Thyroid gland (tissue), 4 donors: ENCODE measurements around the gene ARTN. TPM values are rescaled to one million over a fixed set of nuclear protein-coding genes. Genes with fewer than 3 reads are reported as not detected.

ENCODE experiments used
- DNase-seq, 2 donors: peaks; one replicate each; pipeline ENCODE4 v3.0.0-alpha.2; 2019
- H3K27ac ChIP-seq, 3 donors: fragments of 200-600 bp; sonication (generic); 1 replicate in 2 of 3; 2 replicates in 1 of 3; pipeline ENCODE4 v1.5.1; 2016 to 2019; ENCODE audit warnings: mild to moderate bottlenecking in 1 of 3, moderate library complexity in 1 of 3
- H3K27me3 ChIP-seq: fragments of 200-600 bp; sonication (generic); one replicate; pipeline ENCODE4 v1.5.1; 2019
- H3K36me3 ChIP-seq, 2 donors: fragments of 200-600 bp; sonication (generic); one replicate each; pipeline ENCODE4 v1.5.1; 2016 to 2019
- H3K4me1 ChIP-seq, 2 donors: fragments of 200-600 bp; sonication (generic); one replicate each; pipeline ENCODE4 v1.5.1; 2017 to 2019
- H3K4me3 ChIP-seq, 3 donors: fragments of 200-600 bp; sonication (generic); replicated peaks in 1 of 3; 1 replicate in 2 of 3; 2 replicates in 1 of 3; pipeline ENCODE4 v1.5.1; 2016; ENCODE audit warnings: mild to moderate bottlenecking in 1 of 3
- H3K9me3 ChIP-seq: fragments of 200-600 bp; sonication (generic); one replicate; pipeline ENCODE4 v1.5.1; 2017
- POLR2A ChIP-seq, 2 donors: fragments of 450-650 bp; IDR thresholded peaks; one replicate each; pipeline ENCODE4 v1.6.1; 2017; ENCODE audit warnings: antibody characterized with exemption in 2 of 2, mild to moderate bottlenecking in 2 of 2, moderate library complexity in 1 of 2
- WGBS, 2 donors: methylation state at CpG; one replicate each; pipeline ENCODE4 v1.1.5; 2017; 5-methylcytosine and 5-hydroxymethylcytosine counted together
- intact Hi-C: fragments of 100-400 bp; cut with DNase I; formaldehyde crosslinking; loops from one replicate; pipeline ENCODE4 v1.15.1; 2023
- total RNA-seq, 4 donors: library from RNA; depleted of rRNA; stranded (reverse); fragments of >200 nt; gene quantifications; one replicate each; pipeline ENCODE4 v1.2.3, GENCODE V29; 2016
- TF ChIP-seq, protein P1 (sequence below), 6 experiments: fragments of 200-600 bp in 3 of 6; fragments of 450-650 bp in 3 of 6; sonication (generic) in 3 of 6; IDR thresholded peaks; one replicate each; pipeline ENCODE4 v1.5.1; 2016 to 2019; ENCODE audit warnings: antibody characterized with exemption in 6 of 6, mild to moderate bottlenecking in 2 of 6, inconsistent platforms in 1 of 6, moderate library complexity in 1 of 6

ARTN gene
- total RNA-seq, 4 donors from 2014 or later: 0.40 to 2.0 (median 0.80) TPM

- no peak for TF ChIP-seq POLR2A (IDR thresholded peaks at IDR 0.05)
- TF ChIP-seq, protein P1, sequence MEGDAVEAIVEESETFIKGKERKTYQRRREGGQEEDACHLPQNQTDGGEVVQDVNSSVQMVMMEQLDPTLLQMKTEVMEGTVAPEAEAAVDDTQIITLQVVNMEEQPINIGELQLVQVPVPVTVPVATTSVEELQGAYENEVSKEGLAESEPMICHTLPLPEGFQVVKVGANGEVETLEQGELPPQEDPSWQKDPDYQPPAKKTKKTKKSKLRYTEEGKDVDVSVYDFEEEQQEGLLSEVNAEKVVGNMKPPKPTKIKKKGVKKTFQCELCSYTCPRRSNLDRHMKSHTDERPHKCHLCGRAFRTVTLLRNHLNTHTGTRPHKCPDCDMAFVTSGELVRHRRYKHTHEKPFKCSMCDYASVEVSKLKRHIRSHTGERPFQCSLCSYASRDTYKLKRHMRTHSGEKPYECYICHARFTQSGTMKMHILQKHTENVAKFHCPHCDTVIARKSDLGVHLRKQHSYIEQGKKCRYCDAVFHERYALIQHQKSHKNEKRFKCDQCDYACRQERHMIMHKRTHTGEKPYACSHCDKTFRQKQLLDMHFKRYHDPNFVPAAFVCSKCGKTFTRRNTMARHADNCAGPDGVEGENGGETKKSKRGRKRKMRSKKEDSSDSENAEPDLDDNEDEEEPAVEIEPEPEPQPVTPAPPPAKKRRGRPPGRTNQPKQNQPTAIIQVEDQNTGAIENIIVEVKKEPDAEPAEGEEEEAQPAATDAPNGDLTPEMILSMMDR (IDR thresholded peaks at IDR 0.05): no peak
- Histone ChIP-seq H3K4me3 (no peak overlapping the region), H3K27ac (peak overlapping the region in 2 of 3 donors; percentile 9 to 47), H3K4me1 (peaks cover 18 to 42% of the 10 kb centered on the region in 2 donors), H3K36me3 (peaks cover 0 to 2% of the 10 kb centered on the region in 2 donors), H3K9me3 (no peaks in the 10 kb centered on the region), H3K27me3 (no peaks in the 10 kb centered on the region)
- intact Hi-C loops: no loop called here
- WGBS, 2 donors: 60 to 70% methylated on average over 4 of the region's 4 CpGs
- DNase-seq: peak; percentile 51 to 58
Measured at GRCh38 chr1:43951021-43951985, 17.7 kb downstream of the ARTN start.

DNA sequence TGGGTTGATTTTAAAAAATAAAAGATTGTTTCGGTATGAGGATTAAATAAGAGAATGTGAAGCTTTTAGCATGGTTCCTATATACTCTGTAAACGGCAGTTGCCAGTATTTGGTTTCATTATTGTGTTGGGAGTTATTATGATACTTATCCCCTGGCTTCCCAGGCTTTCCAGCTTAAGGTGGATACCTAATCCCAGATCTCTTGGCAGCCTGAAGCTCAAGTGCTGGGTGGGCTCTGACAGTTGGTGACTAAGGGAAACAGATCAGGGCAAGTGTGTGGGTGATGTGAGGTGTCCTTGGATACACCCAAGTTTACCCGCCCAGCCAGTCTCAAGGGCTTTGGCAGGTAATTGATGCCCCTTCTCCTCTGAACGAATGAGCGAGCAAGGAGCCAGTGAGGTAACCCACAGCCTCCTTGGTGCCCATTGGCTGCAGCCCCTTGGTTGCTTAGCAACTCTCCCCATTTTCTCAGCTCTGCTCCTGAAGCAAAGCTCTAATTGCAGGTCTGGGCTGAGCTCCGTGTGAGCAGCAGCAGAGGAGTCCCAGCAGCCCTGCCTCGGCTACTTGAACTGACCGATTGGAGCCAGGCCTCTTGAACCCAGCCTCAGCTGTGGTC is 19.2 kb downstream of the ARTN start:
- Histone ChIP-seq H3K4me3 (no peak overlapping the region), H3K36me3 (peaks cover 13 to 17% of the 10 kb centered on the region in 2 donors), H3K27me3 (no peaks in the 10 kb centered on the region), H3K4me1 (peaks cover 11 to 36% of the 10 kb centered on the region in 2 donors), H3K27ac (peak overlapping the region in 1 of 3 donors; percentile 17), H3K9me3 (no peaks in the 10 kb centered on the region)
- 66 to 76% methylated on average over 6 to 8 of the region's 8 CpGs for WGBS, 2 donors
- intact Hi-C loops: no loop called here
- no peak for TF ChIP-seq POLR2A (IDR thresholded peaks at IDR 0.05)
- peak in 1 of 2 donors; percentile 15 for DNase-seq

DNA sequence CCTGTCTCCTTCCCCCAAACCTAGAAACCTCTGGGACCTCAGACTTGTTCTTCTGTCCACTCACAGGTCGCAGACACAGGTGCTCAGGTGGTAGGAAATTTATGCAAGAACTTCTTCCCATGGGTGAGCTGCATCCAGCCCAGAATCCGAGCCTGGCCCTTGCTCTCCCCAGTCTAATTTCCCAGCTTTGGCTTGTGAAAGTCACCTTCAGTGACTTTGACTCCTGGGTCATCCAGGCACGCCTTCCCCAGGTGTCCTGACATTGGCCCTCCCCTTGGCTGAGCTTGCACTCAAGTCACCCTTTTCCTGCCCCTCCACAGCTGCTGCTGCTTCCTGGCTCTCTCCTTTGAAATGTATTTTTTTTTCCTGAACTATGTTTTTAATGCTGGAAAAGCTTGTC is 19.8 kb downstream of the ARTN start:
- 83 to 93% methylated on average over 3 of the region's 3 CpGs for WGBS, 2 donors
- Histone ChIP-seq H3K4me1 (peaks cover 6 to 30% of the 10 kb centered on the region in 2 donors), H3K4me3 (no peak overlapping the region), H3K36me3 (peaks cover 18 to 22% of the 10 kb centered on the region in 2 donors), H3K9me3 (no peaks in the 10 kb centered on the region), H3K27me3 (no peaks in the 10 kb centered on the region), H3K27ac (peak overlapping the region in 1 of 3 donors; percentile 17)
- TF ChIP-seq POLR2A (IDR thresholded peaks at IDR 0.05): no peak
- TF ChIP-seq, protein P1 (IDR thresholded peaks at IDR 0.05): no peak
- intact Hi-C loops: no loop called here
- DNase-seq: no peak

- no peak for TF ChIP-seq POLR2A (IDR thresholded peaks at IDR 0.05)
- 81 to 92% methylated on average over 4 to 5 of the region's 5 CpGs for WGBS, 2 donors
- intact Hi-C loops: no loop called here
- DNase-seq: no peak
- Histone ChIP-seq H3K27ac (no peak overlapping the region), H3K4me3 (no peak overlapping the region), H3K36me3 (peaks cover 18 to 27% of the 10 kb centered on the region in 2 donors), H3K27me3 (no peaks in the 10 kb centered on the region), H3K4me1 (peaks cover 3 to 24% of the 10 kb centered on the region in 2 donors), H3K9me3 (no peaks in the 10 kb centered on the region)
Measured at GRCh38 chr1:43954036-43954435, 20.4 kb downstream of the ARTN start.

DNA sequence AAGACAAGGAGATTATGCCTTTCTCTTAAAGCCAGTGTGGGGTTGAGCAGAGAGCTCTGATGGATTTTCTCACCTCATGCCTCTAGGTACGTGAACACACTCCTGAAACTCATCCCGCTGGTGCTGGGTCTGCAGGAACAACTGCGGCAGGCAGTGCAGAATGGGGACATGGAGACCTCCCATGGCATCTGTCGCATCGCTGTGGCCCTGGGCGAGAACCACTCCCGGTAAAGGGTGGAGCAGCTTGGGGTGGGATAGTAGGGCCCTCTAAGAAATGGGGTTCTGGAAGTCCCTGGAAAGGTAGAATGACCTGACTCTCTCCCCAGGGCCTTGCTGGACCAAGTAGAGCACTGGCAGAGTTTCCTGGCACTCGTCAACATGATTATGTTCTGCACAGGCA is 22.6 kb downstream of the ARTN start:
- H3K9me3 ChIP-seq: no peaks in the 10 kb centered on the region
- H3K4me3 ChIP-seq: no peak overlapping the region
- WGBS, 2 donors: 97 to 99% methylated on average over 8 of the region's 8 CpGs
- no peak for DNase-seq
- no peak for TF ChIP-seq POLR2A (IDR thresholded peaks at IDR 0.05)
- TF ChIP-seq, protein P1 (IDR thresholded peaks at IDR 0.05): no peak
- H3K4me1 ChIP-seq: peaks cover 0 to 8% of the 10 kb centered on the region in 2 donors
- H3K36me3 ChIP-seq: peaks cover 27 to 34% of the 10 kb centered on the region in 2 donors
- H3K27ac ChIP-seq: no peak overlapping the region
- intact Hi-C loops: no loop called here
- H3K27me3 ChIP-seq: no peaks in the 10 kb centered on the region
